Retinal pigment epithelial cell (primary cell): ENCODE results near the gene VCAN.

ENCODE experiments used
- DNase-seq: peaks from one replicate; pipeline ENCODE4 v3.0.0-alpha.2; 2010; ENCODE audit warnings: low read depth
- H3K4me3 ChIP-seq: 2 replicates; pipeline ENCODE4 v1.5.1; 2011; ENCODE audit warnings: mild to moderate bottlenecking, low read length, control low read depth, moderate library complexity
- TF ChIP-seq, protein P1 (sequence below): conservative IDR thresholded peaks from 2 replicates; pipeline ENCODE4 v1.5.1; 2011; ENCODE audit warnings: low read depth, low read length, control low read depth, inconsistent platforms

Gene VCAN

DNA sequence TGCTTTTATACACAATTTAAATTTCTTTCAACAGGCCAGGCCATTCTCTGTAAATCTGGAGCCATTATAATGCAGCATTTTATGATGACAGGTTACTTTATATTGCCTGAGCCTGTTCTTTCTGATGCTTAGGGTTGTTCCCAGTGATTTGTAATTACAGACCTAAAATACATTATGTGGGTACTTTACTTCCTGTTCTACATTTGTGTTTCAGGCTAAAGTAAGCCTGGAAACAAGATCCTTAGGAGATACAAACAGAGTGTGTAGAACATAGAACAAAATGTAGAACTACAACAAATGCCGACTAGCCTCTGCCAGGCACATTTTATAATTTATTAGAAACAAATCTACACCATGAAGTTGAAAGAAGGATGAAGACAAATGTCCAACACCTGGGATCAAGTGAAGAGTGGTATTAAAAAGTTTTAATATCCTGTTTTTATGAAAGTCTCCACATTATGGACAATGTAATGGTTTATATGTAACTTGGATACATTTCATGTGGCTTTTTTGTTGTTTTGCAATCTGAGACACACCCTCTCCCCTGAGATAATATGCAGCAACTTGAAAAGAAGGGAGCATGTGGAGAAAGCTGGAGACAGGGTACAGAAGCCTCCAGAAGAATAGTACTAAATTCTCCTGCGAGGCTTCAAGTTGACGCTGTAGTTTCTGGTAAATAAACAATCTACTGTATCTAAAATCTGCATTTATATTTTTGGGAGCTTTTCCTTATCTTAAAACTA, 46.9 kb downstream of the VCAN start:
- H3K4me3 ChIP-seq: no peak overlapping the region
- no peak for DNase-seq
- TF ChIP-seq, protein P1, sequence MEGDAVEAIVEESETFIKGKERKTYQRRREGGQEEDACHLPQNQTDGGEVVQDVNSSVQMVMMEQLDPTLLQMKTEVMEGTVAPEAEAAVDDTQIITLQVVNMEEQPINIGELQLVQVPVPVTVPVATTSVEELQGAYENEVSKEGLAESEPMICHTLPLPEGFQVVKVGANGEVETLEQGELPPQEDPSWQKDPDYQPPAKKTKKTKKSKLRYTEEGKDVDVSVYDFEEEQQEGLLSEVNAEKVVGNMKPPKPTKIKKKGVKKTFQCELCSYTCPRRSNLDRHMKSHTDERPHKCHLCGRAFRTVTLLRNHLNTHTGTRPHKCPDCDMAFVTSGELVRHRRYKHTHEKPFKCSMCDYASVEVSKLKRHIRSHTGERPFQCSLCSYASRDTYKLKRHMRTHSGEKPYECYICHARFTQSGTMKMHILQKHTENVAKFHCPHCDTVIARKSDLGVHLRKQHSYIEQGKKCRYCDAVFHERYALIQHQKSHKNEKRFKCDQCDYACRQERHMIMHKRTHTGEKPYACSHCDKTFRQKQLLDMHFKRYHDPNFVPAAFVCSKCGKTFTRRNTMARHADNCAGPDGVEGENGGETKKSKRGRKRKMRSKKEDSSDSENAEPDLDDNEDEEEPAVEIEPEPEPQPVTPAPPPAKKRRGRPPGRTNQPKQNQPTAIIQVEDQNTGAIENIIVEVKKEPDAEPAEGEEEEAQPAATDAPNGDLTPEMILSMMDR: no peak

DNA sequence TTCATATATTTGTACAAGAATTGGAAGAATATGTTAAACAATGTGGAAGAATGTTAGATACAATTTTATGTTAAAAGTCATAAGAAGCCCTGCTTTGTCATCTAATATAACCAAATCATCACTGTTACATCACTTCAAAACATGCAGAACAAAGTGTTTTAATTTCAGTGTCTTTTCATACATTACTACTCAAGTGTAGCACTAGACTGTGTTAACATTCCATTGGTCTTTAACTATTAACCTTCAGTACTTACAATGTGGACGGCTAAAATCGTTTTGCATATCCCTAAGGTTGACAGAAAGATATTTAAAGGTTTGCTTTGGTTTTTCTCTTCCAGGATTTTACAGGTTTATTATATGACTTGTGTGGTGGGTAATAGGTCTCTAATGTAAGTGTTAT, 50.9 kb downstream of the VCAN start:
- H3K4me3 ChIP-seq: no peak overlapping the region
- TF ChIP-seq, protein P1: no peak
- no peak for DNase-seq

DNA sequence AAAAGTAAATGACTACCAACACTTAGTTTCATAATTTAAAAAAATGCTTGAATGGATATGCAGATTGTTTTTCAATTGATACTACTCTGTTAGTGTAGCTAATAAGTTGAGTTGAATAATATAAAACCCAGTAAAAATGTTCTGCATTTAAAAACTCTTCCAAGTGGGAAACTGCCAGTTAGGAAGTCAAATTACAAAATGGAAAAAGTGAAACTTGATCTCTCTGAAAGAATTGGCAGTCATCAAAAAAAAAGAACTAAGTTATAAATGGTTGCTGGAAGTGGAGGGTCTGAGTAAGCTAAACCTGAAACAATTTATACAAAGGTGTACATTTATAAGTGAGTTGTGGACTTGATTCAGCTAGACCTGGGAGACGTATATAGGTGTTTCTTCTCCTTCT, 52.4 kb downstream of the VCAN start:
- DNase-seq: no peak
- TF ChIP-seq, protein P1: no peak
- H3K4me3 ChIP-seq: no peak overlapping the region

DNA sequence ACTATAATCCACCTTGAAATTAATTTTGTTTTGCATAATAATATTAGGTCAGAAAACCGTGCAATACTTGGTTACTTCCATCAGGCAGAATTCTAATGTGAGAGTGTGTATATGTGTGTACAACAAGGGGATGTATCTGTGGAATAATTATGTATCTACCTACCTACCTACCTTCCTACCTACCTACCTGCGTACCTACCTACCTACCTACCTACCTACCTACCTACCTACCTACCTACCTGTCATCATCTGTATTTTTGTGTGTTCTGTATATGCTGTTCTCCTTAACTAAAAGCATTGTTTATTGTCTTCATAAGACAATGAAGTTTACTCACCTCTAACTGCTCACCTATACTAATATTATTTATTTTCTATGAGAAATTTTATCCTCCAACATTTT, 52.8 kb downstream of the VCAN start:
- no peak for DNase-seq
- no peak overlapping the region for H3K4me3 ChIP-seq
- TF ChIP-seq, protein P1: no peak

DNA sequence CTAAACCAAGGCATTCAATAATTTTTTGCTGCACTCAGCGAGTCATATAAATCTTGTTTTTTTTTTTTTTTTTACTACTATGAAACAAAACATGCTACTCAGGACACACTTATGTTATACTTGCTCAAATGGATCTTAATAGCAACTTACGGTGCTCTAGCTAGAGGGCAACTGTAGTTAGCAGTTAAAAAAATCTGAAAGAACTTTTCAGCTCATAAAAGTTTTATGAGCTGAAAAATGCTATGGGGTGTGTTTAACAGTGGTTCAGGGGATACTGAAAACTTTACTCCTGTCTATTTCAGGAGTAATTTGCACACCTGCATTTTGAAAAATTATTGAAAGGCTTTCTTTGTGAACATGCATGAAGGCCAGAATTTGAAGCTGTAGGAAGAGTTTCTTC, 53.4 kb downstream of the VCAN start:
- TF ChIP-seq, protein P1: no peak
- no peak overlapping the region for H3K4me3 ChIP-seq
- DNase-seq: no peak

DNA sequence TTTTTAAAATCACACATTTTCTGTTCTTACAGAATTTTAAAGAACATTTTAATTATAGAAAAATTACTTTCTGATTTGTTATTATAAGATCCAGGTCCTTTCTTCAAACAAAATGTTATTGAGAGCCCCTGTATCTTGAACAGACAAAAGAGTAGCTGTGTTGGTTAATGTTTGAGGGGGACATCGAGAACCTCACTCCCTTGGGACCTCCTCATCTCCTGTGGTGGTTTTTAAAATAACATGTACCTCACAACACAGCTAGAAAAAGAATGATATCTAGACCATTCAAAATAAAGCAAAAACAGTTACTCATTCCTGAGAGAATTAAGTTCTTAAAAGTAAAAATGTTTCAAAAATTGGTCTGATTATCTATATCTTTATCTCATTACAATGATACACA, 54.7 kb downstream of the VCAN start:
- no peak for DNase-seq
- TF ChIP-seq, protein P1: no peak
- no peak overlapping the region for H3K4me3 ChIP-seq

DNA sequence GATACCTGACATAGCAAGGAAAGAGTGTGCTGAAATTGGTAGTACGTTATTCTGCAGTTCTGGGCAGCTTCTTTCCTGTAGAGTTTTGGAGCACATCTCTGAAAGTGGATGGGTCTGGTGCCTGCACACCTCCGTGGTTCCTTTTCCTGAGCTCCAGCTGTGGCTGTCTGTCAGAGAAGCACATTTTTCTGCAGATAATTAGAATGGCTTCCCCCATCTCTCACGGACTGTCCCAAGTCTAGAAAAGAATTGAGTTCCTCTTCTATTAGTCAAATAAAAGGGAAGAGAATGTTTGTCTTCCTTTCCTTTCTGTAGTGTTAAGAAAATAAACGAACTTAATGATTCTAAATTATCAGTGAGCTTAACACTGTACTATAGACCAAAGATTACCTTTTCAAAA, 55.7 kb downstream of the VCAN start:
- H3K4me3 ChIP-seq: no peak overlapping the region
- DNase-seq: no peak
- TF ChIP-seq, protein P1: no peak
